ENCODE data around the gene PDE5A.
"Not testable (repeated sequence)": the region's sequence is repeated elsewhere in the genome, so short reads cannot be mapped to it uniquely, and the experiment has no call there.

Gene PDE5A

DNA sequence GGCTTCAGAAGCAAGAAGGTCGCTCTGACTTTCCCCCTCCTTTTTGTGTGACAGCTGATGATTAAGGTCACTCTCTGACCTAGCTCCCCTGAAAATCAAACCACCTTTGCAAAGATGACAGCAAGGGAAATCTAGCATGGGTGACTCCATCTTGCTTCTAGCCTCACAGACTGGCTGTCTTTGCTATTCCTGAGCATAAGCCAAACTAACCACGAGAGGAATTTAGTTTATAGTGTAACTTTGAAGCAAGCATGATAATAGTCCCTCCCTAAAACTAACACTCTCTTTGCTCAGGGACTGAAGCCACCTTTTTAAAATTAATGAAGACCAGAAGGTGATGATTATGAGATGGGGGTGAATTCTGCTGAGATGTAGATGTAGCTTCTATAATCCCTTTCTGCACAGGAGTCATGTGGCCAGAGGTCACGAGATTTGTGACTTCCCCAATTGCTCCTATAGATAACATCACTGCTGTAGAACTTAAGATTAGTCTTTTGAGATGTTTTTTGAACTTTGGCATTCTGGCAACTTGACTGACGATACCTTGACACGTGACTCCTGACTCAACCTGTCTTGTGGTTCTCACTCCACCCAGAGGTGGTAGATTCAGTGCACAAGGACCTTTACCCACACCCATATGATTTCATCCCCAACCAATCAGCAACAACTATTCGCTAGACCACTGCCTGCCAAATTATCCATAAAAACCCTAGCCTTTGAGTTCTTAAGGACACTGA, 14.9 kb upstream of the PDE5A start:
- DNase-seq, result no peak

DNA sequence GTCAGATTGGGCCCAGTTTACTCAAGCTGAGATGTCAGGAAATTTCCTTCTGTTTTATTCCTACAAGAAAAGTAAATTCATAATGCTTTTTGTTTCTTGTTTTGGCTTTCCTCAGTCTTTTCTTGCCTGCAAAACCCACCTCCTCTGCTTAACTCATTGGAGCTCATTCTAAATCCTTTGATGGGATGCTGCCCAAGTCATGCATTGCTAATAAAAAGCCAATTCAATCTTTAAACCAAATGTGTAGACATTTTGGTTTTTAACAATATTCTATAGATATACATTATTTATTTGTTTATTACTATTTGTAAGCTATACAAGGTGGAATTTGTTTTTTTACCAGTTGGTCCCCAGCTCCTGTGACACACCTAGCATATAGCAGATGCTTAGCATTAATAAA, 13.2 kb upstream of the PDE5A start:
- DNase-seq, result no peak

DNA sequence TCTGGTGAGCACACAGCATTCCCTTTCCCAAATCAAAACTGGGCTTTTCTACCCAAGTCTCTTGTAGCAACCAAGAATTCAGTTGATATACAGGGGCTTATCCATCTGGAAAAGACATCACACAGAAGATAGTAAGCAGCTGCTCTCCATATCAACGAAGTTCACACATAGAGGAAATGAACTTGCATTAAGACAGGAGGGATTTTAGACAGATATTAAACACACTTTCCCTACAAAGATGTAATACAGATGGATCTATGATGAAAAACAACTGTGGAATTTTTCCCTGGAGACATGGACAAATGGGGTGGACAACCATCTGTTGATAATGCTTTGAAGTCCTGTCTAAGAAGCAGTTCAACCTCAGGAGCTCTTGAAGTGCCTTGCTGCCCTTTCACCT, 9.8 kb upstream of the PDE5A start:
- DNase-seq, result no peak

DNA sequence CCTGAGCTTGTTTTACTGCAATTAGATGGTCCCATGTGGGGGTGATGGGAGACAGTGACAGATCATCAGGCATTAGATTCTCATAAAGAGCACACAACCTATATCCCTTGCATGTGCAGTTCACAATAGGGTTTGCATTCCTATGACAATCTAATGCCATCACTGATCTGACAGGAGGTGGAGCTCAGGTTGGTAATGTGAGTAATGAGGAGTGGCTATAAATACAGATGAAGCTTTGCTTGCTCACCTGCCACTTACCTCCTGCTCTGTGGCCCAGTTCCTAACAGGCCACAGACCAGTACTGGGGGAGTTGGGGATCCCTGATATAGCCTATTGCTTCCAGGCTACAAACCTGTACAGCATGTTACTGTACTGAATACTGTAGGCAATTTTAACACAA, 8.2 kb upstream of the PDE5A start:
- not testable (repeated sequence) for DNase-seq

DNA sequence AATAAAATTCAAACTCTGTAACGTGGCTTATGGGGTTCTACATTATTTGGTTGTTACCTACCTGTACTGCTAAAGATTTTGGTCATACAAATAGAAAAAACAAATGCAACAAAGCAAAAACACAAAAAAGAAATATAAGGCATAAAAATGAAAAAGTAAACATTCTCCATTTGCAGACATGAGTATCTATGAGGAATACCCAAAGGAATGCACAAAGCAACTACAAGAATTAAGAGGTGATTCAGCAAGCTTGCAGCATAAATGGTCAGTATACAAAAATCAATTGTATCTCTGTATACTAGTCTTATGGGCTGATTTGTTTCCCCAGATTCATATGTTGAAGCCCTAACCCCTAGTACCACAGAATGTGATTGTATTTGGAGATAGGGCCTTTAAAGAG, 3.6 kb upstream of the PDE5A start:
- DNase-seq, result no peak

DNA sequence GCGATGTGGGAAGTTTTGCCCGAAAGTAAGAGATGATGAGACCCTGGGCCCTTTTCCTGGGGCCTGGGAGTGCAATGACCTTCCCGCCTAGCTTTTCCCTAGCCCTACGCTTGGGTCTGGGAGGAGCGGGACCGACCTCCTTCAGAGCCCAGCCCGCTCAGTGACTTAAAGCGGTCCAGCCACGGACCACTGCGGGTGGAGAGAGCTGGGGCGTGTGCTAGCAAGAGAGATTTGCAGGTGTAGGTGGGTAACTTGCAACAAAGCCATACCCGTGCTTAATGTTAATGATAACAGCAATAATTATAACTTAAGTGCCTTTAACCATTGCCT, 503 bp upstream of the PDE5A start:
- DNase-seq, result no peak

GRCh38 chr4:119627267-119628255, 1.0 kb downstream of the PDE5A start:
- DNase-seq, result peak; percentile 57

GRCh38 chr4:119626943-119627266, 1.7 kb downstream of the PDE5A start:
- DNase-seq, result no peak

DNA sequence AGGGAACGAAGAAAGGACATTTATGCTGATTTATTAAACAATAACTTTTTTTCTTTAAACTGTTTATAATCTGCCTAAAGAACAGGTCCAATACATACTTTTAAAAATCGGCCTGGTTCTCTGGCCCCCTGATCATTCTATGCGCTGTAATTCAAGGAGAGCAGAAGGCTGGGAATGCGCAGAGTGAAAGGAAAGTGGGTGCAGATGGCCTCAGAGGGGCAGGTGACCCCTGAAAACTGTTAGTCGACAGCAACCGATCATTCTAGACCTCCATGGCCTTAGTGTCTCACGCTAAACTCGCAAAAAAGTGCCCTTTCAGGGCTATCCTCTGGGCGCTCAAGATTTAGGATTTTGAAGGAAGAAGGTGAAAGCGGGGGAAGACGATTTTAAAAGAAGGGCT, 2.2 kb downstream of the PDE5A start:
- no peak for DNase-seq

GRCh38 chr4:119625761-119626160, 2.8 kb downstream of the PDE5A start:
- DNase-seq, result no peak

DNA sequence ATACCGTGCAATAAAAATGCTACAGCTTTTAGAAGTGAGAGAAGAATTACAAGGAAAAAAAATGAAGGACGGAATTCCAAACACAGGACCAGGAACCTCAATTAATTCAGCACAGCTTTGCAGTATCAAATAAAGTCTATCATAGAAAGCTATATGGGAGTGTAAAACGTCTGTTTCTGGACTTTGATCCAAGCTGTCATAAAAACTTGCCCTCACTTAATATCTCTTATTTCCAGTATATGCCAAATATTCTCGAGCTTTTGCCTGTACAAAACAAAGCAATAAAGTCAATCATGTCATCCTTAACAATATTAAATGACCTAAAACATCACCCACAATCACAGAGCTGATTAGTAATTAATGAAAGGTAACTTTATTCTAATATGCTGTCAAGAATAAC, 4.2 kb downstream of the PDE5A start:
- no peak for DNase-seq

GRCh38 chr4:119623025-119623424, 5.6 kb downstream of the PDE5A start:
- no peak for DNase-seq

DNA sequence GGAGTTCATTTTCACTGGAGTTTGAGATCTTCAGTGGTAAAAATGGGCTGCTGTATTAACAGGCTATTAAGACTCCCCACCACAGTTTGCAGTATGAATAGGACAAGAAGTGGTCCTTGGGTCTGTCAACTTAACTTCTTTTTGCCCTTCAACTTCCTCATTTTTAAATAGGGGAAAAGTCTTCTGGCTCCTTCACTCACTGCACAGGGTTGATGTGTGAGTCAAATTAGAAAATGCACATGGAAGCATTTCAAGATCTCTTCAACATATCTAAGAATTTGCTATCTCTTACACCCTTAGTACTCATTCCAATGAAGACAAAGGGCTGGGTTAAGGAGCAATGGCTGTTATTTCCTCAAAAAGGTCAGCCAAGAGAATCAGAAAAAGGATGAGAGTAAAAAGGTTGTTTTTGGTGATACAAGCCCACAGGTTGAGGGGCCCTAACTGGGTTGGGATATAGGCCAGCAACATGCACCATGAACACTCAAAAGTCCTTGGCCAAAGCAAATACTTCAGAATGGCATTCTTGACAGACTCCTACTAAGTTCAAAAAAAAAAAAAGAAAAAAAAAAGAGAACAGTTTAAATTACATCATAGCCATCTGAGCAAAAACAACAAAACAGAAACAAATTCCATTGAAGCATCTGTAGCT, 13.4 kb downstream of the PDE5A start:
- DNase-seq, result no peak

DNA sequence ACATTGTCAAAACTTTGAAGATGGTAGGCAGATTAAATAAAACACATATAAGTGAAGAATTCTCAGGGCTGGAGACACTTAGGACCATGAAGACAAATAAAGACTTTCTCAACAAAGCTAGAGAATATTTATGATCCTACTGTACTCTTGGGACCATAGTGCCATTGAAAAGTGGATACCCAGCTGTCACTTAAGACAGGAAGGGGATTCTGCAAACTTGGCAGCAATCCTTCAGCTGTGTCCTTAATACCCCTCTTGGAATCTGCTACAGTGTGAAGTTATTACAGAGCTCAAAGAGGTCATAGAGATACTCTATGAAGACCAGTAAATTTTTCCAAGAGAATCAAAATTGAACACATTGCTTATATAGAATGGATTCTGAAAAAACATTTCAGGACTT, 24.3 kb downstream of the PDE5A start:
- DNase-seq, result no peak

DNA sequence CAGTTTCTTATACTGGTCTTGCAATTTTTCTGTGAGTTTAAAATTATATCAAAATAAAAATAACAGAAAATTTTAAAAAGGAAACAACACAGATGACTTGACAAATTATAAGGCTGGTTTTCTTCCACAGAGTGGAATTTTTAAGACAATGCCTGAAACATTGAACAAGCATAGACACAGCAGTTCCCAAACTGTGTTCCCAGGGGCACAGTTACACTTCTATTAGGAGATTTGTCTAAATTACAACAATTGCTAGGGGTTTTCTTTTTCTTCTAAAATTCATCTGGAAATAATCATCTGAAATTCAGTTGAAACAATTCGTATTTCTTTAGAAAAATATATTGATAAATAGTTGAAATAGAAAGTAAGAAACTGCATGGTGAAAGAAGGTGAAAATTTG, 26.2 kb downstream of the PDE5A start:
- no peak for DNase-seq

DNA sequence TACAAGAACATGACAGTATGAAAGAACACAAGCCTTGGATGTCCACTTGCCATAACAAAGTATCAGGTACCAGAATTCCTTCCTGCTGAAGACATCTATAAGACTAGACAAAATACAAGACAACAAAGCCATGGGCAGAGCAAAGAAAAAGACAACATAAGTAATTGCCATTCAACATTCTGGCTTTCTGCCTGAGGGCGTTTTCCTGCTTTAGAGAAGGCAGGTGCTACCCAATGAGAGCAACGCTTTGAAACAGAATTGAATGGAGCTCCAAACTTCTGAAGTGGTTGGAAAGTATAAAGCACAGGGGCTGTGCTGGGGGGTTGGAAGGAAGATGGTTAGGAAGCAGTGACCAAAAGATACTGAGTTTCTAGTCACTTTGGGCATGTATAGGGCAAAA, 30.1 kb downstream of the PDE5A start:
- DNase-seq, result no peak

DNA sequence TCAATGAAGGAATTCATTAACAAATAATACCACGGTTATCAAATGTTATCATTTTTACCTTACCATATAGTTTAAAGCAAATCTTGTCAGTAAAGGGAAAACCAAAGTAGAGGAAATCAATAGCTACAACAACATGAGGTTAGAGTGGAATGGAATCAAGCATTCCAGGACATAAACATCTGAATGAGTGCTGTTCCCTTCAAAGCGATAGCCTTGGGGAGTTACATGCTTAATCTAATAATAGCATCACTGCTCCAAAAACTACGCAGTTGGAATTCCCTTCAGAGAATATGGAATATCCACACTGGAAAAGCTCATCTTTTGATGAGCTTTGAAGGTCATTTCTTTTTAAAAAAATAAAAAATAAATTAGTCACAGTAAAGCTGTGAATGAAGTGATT, 31.2 kb downstream of the PDE5A start:
- DNase-seq, result no peak

DNA sequence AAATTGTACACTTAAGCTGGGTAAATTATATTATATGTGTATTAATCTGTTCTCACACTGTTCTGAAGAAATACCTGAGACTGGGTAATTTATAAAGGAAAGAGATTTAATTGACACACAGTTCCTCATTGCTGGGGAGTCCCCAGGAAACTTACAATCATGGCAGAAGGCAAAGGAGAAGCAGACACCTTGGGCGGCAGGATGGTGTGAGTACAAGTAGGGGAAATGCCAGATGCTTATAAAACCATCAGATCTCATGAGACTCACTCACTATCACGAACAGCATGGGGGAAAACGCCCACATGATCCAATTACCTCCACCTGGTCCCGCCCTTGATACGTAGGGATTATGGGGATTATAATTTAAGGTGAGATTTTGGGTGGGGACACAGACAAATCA, 34.9 kb downstream of the PDE5A start:
- DNase-seq, result no peak

- no peak for DNase-seq
Measured at GRCh38 chr4:119592830-119593229, 35.8 kb downstream of the PDE5A start.

DNA sequence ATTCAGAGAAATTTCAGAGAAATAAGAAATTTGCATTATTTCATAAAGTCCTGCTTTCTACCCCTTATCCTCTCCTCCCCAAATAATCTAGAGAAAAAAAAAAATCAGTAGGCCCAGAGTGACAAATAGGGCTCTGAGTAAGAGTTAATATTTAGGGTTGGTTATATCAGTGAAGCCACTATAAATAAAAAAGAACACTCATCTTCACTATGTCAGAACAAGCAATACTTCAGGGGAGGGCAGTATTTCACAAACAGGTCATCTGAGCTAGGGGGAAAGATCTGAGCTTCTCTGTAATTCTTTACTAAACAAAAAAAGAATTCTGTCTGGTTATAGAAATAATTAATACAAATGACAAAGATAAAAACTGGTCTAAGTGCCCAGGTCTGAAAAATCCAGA, 39.4 kb downstream of the PDE5A start:
- DNase-seq, result no peak

GRCh38 chr4:119587796-119588195, 40.8 kb downstream of the PDE5A start:
- no peak for DNase-seq

GRCh38 chr4:119585771-119586170, 42.8 kb downstream of the PDE5A start:
- DNase-seq, result no peak

- DNase-seq, result no peak
Measured at GRCh38 chr4:119581190-119581873, 47.3 kb downstream of the PDE5A start.

All from NCI-H146 (cell line).